Naive thymus-derived CD4-positive, alpha-beta T cell (primary cell): ENCODE results near the gene ASXL1. TPM values are rescaled to one million over a fixed set of nuclear protein-coding genes. Genes with fewer than 3 reads are reported as not detected.
A peak's percentile ranks its signal among the peaks of the same experiment; 100 is the strongest.

Experiments
- ATAC-seq: fragments of 150-1000 bp; cut with Tn5 transposase; 2 replicates; pipeline ENCODE4 v1.10.0; 2021; ENCODE audit warnings: mild to moderate bottlenecking, moderate library complexity
- CTCF ChIA-PET: fragments of 350-600 bp; sonication (Branson Sonifier 250); formaldehyde crosslinking; loops from one replicate; lab custom pipeline; 2021; ENCODE audit warnings: antibody characterized with exemption; lab: Charles Lee
- POLR2A ChIA-PET: fragments of 350-600 bp; sonication (Branson Sonifier 250); formaldehyde crosslinking; loops from one replicate; lab custom pipeline; 2021; ENCODE audit warnings: antibody characterized with exemption, inconsistent platforms; lab: Charles Lee
- DNase-seq, 9 donors: peaks; one replicate each; pipeline versions ENCODE4 v3.0.0 to v3.0.0-alpha.2; 2020 to 2022; ENCODE audit warnings: mixed read lengths in 1 of 9
- H3K27ac ChIP-seq: one replicate; pipeline ENCODE4 v1.7.0; 2013; ENCODE audit warnings: mild to moderate bottlenecking, low read depth, low read length, moderate library complexity
- H3K27me3 ChIP-seq, 2 donors: one replicate each; pipeline ENCODE4 v1.7.0; 2013; ENCODE audit warnings: low read length in 2 of 2, mild to moderate bottlenecking in 2 of 2, moderate library complexity in 2 of 2; ENCODE audit not compliant: control insufficient read depth in 2 of 2, insufficient read depth in 2 of 2
- H3K36me3 ChIP-seq, 3 experiments: 1 replicate in 2 of 3; 2 replicates in 1 of 3; pipeline ENCODE4 v1.7.0; 2013; ENCODE audit warnings: low read length in 3 of 3, mild to moderate bottlenecking in 3 of 3, moderate library complexity in 1 of 3; ENCODE audit not compliant: insufficient read depth in 3 of 3, control insufficient read depth in 2 of 3
- H3K4me1 ChIP-seq, 2 donors: one replicate each; pipeline ENCODE4 v1.7.0; 2013; ENCODE audit warnings: low read length in 2 of 2, mild to moderate bottlenecking in 2 of 2, moderate library complexity in 1 of 2; ENCODE audit not compliant: control insufficient read depth in 2 of 2, insufficient read depth in 2 of 2
- H3K4me3 ChIP-seq: 2 replicates; pipeline ENCODE4 v1.7.0; 2013; ENCODE audit warnings: mild to moderate bottlenecking, low read length
- H3K9me3 ChIP-seq, 3 experiments: 1 replicate in 2 of 3; 2 replicates in 1 of 3; pipeline ENCODE4 v1.7.0; 2013; ENCODE audit warnings: low read length in 3 of 3; ENCODE audit not compliant: control insufficient read depth in 2 of 3
- H3K27ac Mint-ChIP-seq, 9 donors: one replicate each; pipeline ENCODE4 v1.8.0; 2020 to 2022; ENCODE audit warnings: mixed read lengths in 9 of 9, mild to moderate bottlenecking in 8 of 9, moderate library complexity in 5 of 9, inconsistent platforms in 2 of 9
- H3K27me3 Mint-ChIP-seq, 5 donors: one replicate each; pipeline ENCODE4 v1.8.0; 2021 to 2022; ENCODE audit warnings: mixed read lengths in 5 of 5, mild to moderate bottlenecking in 1 of 5
- H3K36me3 Mint-ChIP-seq, 5 donors: one replicate each; pipeline ENCODE4 v1.8.0; 2020 to 2022; ENCODE audit warnings: mixed read lengths in 5 of 5, mild to moderate bottlenecking in 3 of 5, inconsistent platforms in 1 of 5
- H3K4me1 Mint-ChIP-seq, 7 donors: one replicate each; pipeline ENCODE4 v1.8.0; 2020 to 2022; ENCODE audit warnings: mixed read lengths in 7 of 7, mild to moderate bottlenecking in 3 of 7, inconsistent platforms in 1 of 7
- H3K4me3 Mint-ChIP-seq, 10 donors: one replicate each; pipeline ENCODE4 v1.8.0; 2020 to 2022; ENCODE audit warnings: mild to moderate bottlenecking in 10 of 10, mixed read lengths in 10 of 10, moderate library complexity in 6 of 10, inconsistent platforms in 2 of 10
- H3K9me3 Mint-ChIP-seq, 11 donors: one replicate each; pipeline ENCODE4 v1.8.0; 2020 to 2022; ENCODE audit warnings: mixed read lengths in 11 of 11, mild to moderate bottlenecking in 4 of 11, inconsistent platforms in 1 of 11, moderate library complexity in 1 of 11
- intact Hi-C, 2 donors: fragments of 100-400 bp; cut with micrococcal nuclease; formaldehyde crosslinking; loops; one replicate each; pipeline ENCODE4 v1.15.1; 2023
- polyA plus RNA-seq, 2 donors: library from polyadenylated mRNA; unstranded; fragments of 300-500 nt; fragmentation: Illumina TruSeq; gene quantifications; one replicate each; pipeline ENCODE4 v1.2.3, GENCODE V29; 2021
- total RNA-seq, 6 experiments: library from RNA in 5 of 6; stranded (reverse) in 5 of 6; gene quantifications; 1 replicate in 5 of 6; 2 replicates in 1 of 6; pipeline ENCODE4 v1.2.3 and lab custom pipeline; 2021 to 2026

The ASXL1 gene
- total and polyA plus RNA-seq, 7 experiments from 2014 or later: 14.7 to 200 (median 147) TPM

GRCh38 chr20:32474967-32475811 lies 117.1 kb downstream of the ASXL1 start:
- Histone ChIP-seq H3K4me3 (no peak overlapping the region), H3K27me3 (no peaks in the 10 kb centered on the region), H3K27ac (peak overlapping the region; percentile 48), H3K4me1 (peaks cover 0 to 44% of the 10 kb centered on the region in 2 donors), H3K36me3 (peaks cover 0 to 52% (median 13%) of the 10 kb centered on the region in 3 experiments), H3K9me3 (no peaks in the 10 kb centered on the region)
- H3K27ac Mint-ChIP-seq: peak overlapping the region in 7 of 9 donors; percentile 81 to 98 (median 94)
- H3K36me3 Mint-ChIP-seq: peaks cover 0 to 13% (median 0%) of the 10 kb centered on the region in 5 donors
- peaks cover 0 to 1% (median 0%) of the 10 kb centered on the region in 11 donors for H3K9me3 Mint-ChIP-seq
- DNase-seq: no peak
- peak overlapping the region in 3 of 10 donors; percentile 73 to 85 (median 75) for H3K4me3 Mint-ChIP-seq
- ATAC-seq: peak; percentile 73
- intact Hi-C loops: loop anchor here in 1 of 2 donors (5.0 kb wide), 1 partner anchor 177 kb away; no protein-coding TSS in a partner anchor
- peaks cover 12 to 69% (median 53%) of the 10 kb centered on the region in 7 donors for H3K4me1 Mint-ChIP-seq
- CTCF ChIA-PET: no interaction called here
- POLR2A ChIA-PET: interaction anchor here (0.6 kb wide), 1 partner anchor 171 kb away, joined by 3 read pairs; no protein-coding TSS in a partner anchor
- H3K27me3 Mint-ChIP-seq: no peaks in the 10 kb centered on the region

GRCh38 chr20:32476684-32477593 lies 118.8 kb downstream of the ASXL1 start:
- ATAC-seq (no peak), DNase-seq (no peak)
- ChIA-PET POLR2A (interaction anchor here (1.1 kb wide), 1 partner anchor 143 kb away, joined by 3 read pairs; no protein-coding TSS in a partner anchor), CTCF (interaction anchor here (1.3 kb wide), 1 partner anchor 176 kb away, joined by 3 read pairs; no protein-coding TSS in a partner anchor)
- intact Hi-C loops: no loop called here
- peak overlapping the region; percentile 55 for H3K27ac ChIP-seq
- peaks cover 0 to 60% of the 10 kb centered on the region in 2 donors for H3K4me1 ChIP-seq
- Mint-ChIP-seq H3K9me3 (peaks cover 0 to 1% (median 0%) of the 10 kb centered on the region in 11 donors), H3K36me3 (peaks cover 0 to 6% (median 0%) of the 10 kb centered on the region in 5 donors), H3K27ac (peak overlapping the region in 8 of 9 donors; percentile 81 to 98 (median 94)), H3K4me1 (peaks cover 8 to 69% (median 58%) of the 10 kb centered on the region in 7 donors), H3K4me3 (peak overlapping the region in 9 of 10 donors; percentile 58 to 85 (median 73)), H3K27me3 (no peaks in the 10 kb centered on the region)
- H3K27me3 ChIP-seq: no peaks in the 10 kb centered on the region
- no peak overlapping the region for H3K4me3 ChIP-seq
- H3K9me3 ChIP-seq: no peaks in the 10 kb centered on the region
- peaks cover 0 to 36% (median 13%) of the 10 kb centered on the region in 3 experiments for H3K36me3 ChIP-seq

GRCh38 chr20:32477594-32478512 lies 119.7 kb downstream of the ASXL1 start:
- peak overlapping the region; percentile 32 for H3K27ac ChIP-seq

GRCh38 chr20:32478576-32478975 lies 120.4 kb downstream of the ASXL1 start:
- Histone ChIP-seq H3K36me3 (peaks cover 0 to 19% (median 8%) of the 10 kb centered on the region in 3 experiments), H3K4me3 (no peak overlapping the region), H3K27ac (no peak overlapping the region), H3K27me3 (no peaks in the 10 kb centered on the region), H3K9me3 (no peaks in the 10 kb centered on the region), H3K4me1 (peaks cover 0 to 65% of the 10 kb centered on the region in 2 donors)
- intact Hi-C loops: no loop called here
- Mint-ChIP-seq H3K4me1 (peaks cover 11 to 68% (median 61%) of the 10 kb centered on the region in 7 donors), H3K27ac (peak overlapping the region in 8 of 9 donors; percentile 64 to 98 (median 92)), H3K4me3 (peak overlapping the region in 3 of 10 donors; percentile 31 to 75 (median 73)), H3K36me3 (peaks cover 0 to 2% (median 0%) of the 10 kb centered on the region in 5 donors), H3K9me3 (peaks cover 0 to 1% (median 0%) of the 10 kb centered on the region in 11 donors), H3K27me3 (peaks cover 0 to 2% (median 0%) of the 10 kb centered on the region in 5 donors)
- CTCF ChIA-PET: interaction anchor here (0.7 kb wide), 1 partner anchor 70 kb away, joined by 3 read pairs; no protein-coding TSS in a partner anchor
- ATAC-seq (no peak), DNase-seq (no peak)
- POLR2A ChIA-PET: interaction anchor here (0.5 kb wide), 1 partner anchor 22 kb away, joined by 4 read pairs; no protein-coding TSS in a partner anchor

More at GRCh38 chr20:32477594-32478512, 119.7 kb downstream of the ASXL1 start:
- H3K4me1 Mint-ChIP-seq: peaks cover 11 to 70% (median 61%) of the 10 kb centered on the region in 7 donors
- ATAC-seq: no peak
- intact Hi-C loops: no loop called here
- peaks cover 0 to 5% (median 0%) of the 10 kb centered on the region in 5 donors for H3K36me3 Mint-ChIP-seq
- Histone ChIP-seq H3K36me3 (peaks cover 0 to 27% (median 8%) of the 10 kb centered on the region in 3 experiments), H3K9me3 (no peaks in the 10 kb centered on the region), H3K27me3 (no peaks in the 10 kb centered on the region), H3K4me1 (peaks cover 0 to 65% of the 10 kb centered on the region in 2 donors), H3K4me3 (no peak overlapping the region)
- ChIA-PET CTCF (interaction anchor here (0.5 to 1.3 kb wide), 3 partner anchors 70 to 175 kb away, joined by 3 to 4 read pairs (median 3); no protein-coding TSS in a partner anchor), POLR2A (interaction anchor here (0.5 to 0.6 kb wide), 2 partner anchors 23 to 103 kb away, joined by 3 to 4 read pairs; no protein-coding TSS in a partner anchor)
- no peak for DNase-seq
- H3K27me3 Mint-ChIP-seq: peaks cover 0 to 2% (median 0%) of the 10 kb centered on the region in 5 donors
- peak overlapping the region in 8 of 9 donors; percentile 81 to 98 (median 94) for H3K27ac Mint-ChIP-seq
- peaks cover 0 to 1% (median 0%) of the 10 kb centered on the region in 11 donors for H3K9me3 Mint-ChIP-seq
- H3K4me3 Mint-ChIP-seq: peak overlapping the region in 7 of 10 donors; percentile 31 to 76 (median 73)

GRCh38 chr20:32479012-32479411 lies 120.9 kb downstream of the ASXL1 start:
- Histone ChIP-seq H3K36me3 (peaks cover 0 to 19% (median 4%) of the 10 kb centered on the region in 3 experiments), H3K27me3 (no peaks in the 10 kb centered on the region), H3K9me3 (no peaks in the 10 kb centered on the region), H3K27ac (peak overlapping the region; percentile 56), H3K4me3 (no peak overlapping the region), H3K4me1 (peaks cover 0 to 65% of the 10 kb centered on the region in 2 donors)
- Mint-ChIP-seq H3K4me3 (peak overlapping the region in 2 of 10 donors; percentile 65 to 77), H3K27me3 (peaks cover 0 to 2% (median 0%) of the 10 kb centered on the region in 5 donors), H3K36me3 (no peaks in the 10 kb centered on the region), H3K9me3 (peaks cover 0 to 1% (median 0%) of the 10 kb centered on the region in 11 donors), H3K4me1 (peaks cover 11 to 66% (median 61%) of the 10 kb centered on the region in 7 donors), H3K27ac (peak overlapping the region in 8 of 9 donors; percentile 64 to 98 (median 90))
- no peak for ATAC-seq
- ChIA-PET CTCF (interaction anchor here (0.7 kb wide), 1 partner anchor 71 kb away, joined by 3 read pairs; no protein-coding TSS in a partner anchor), POLR2A (interaction anchor here (0.5 kb wide), 1 partner anchor 22 kb away, joined by 4 read pairs; no protein-coding TSS in a partner anchor)
- DNase-seq: no peak
- intact Hi-C loops: no loop called here
